Measurements from ENCODE around the gene BIRC2.

Gene BIRC2

DNA sequence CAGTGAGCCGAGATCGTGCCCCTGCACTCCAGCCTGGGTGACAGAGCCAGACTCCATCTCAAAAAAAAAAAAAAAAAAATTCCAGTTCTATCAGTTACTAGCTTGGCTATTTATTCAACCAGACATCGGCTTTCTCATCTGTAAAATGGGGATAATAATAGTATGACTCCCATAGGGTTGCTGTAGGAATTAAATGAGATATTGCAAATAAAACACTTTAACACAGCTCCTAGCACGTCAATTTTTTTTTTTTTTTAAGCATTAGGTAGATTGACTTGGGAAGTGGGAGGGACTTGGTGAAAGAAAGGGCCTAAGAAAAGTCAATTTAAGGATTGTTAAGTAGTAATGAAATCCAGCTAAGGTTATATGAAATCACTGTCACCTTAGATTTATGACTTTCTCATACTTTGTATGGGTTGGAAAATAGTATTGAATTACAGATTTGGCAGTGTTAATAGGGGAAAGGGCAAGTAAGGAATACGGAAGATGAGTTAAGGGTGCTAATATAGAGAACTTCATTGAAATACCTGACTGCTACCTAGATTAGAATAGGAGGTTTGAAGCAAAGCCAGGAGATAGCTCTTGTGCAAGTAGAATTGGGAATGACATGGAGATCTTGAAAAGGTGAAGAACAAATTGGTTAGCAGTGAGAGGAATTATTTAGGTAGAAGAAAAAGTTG is 28.8 kb downstream of the BIRC2 start:
- no peak for DNase-seq

DNA sequence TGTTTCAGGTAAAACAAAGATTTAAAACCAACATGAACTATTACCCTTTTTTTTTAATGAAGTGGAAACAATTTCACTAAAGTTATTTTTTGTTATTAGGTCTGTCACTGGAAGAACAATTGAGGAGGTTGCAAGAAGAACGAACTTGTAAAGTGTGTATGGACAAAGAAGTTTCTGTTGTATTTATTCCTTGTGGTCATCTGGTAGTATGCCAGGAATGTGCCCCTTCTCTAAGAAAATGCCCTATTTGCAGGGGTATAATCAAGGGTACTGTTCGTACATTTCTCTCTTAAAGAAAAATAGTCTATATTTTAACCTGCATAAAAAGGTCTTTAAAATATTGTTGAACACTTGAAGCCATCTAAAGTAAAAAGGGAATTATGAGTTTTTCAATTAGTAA is 30.9 kb downstream of the BIRC2 start:
- DNase-seq = no peak

GRCh38 chr11:102378818-102379217 is 31.8 kb downstream of the BIRC2 start:
- DNase-seq = no peak

- no peak for DNase-seq
Measured at GRCh38 chr11:102382384-102382783, 35.4 kb downstream of the BIRC2 start.

- no peak for DNase-seq
Measured at GRCh38 chr11:102383839-102384238, 36.8 kb downstream of the BIRC2 start.

DNA sequence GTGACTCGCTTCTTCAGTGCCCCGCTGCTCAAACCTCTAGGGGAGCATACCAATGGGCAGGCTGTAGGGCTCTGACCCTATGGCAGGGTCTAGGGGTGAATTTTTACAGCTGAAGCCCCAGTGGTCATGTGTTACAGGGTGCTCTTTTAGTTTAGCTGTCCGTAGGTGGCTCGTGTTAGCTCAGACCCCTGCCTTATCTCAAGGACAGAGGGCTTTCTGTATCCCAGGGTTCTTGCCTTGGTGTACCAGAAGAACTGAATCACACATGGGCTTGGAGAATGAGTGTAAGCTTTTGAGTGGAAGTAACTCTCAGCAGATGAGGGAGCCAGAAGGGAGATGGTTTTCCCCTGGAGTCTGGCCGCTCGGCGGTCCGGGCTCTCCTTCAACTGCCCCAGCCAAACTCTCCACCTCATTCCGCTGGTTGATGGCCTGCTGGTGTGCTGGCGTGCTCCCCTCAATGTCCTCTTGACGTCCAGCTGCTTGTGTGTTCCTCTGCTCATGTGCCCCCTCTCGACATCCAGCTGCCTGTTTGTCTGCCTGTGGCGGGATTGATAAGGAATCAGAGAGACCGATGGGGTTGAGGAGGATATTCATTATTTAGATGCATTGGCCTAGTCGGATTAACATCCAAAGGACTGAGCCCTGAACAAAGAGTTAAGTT is 37.5 kb downstream of the BIRC2 start:
- DNase-seq = no peak

- no peak for DNase-seq
Measured at GRCh38 chr11:102385085-102386007, 38.3 kb downstream of the BIRC2 start.

GRCh38 chr11:102386136-102386734 is 39.2 kb downstream of the BIRC2 start:
- DNase-seq = no peak

- no peak for DNase-seq
Measured at GRCh38 chr11:102387043-102387781, 40.2 kb downstream of the BIRC2 start.

- no peak for DNase-seq
Measured at GRCh38 chr11:102389253-102389652, 42.2 kb downstream of the BIRC2 start.

- DNase-seq = peak; percentile 39
Measured at GRCh38 chr11:102390667-102391465, 43.9 kb downstream of the BIRC2 start.

DNA sequence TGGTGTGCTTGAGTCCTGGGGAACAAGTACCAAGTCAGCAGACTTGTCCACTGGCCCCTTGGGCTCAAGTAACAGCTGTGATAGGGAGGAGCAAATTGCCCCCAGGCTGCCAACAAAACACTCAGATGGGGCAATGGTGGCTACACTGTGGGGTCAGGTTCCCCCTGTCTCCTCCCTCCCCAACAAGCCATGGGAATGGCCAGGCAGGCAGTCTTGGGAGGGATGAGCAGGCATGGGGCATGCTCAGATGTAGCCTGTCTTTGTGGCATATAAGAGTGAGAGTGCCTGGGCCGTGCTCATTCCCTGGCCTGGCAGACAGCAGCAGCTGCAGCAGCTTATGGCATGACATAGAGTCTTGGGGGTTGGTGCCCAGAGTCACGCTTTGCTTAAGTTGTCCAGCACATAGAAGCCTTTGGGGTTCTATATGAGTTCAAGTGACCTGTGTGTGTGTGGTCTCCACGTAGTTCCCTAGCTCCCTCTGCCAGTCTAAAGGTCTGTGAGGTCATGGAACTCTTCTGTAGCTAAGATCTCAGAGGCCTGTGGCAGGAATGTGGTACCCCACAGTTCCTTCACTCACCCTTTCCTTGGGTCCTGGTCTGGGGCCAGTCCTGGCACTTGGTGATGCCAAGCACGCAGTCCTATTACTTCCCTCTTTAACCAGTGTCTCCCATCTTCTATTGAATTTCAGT is 44.7 kb downstream of the BIRC2 start:
- no peak for DNase-seq

GRCh38 chr11:102393272-102393730 is 46.3 kb downstream of the BIRC2 start:
- DNase-seq = no peak

GRCh38 chr11:102395720-102396393 is 48.8 kb downstream of the BIRC2 start:
- DNase-seq = no peak

DNA sequence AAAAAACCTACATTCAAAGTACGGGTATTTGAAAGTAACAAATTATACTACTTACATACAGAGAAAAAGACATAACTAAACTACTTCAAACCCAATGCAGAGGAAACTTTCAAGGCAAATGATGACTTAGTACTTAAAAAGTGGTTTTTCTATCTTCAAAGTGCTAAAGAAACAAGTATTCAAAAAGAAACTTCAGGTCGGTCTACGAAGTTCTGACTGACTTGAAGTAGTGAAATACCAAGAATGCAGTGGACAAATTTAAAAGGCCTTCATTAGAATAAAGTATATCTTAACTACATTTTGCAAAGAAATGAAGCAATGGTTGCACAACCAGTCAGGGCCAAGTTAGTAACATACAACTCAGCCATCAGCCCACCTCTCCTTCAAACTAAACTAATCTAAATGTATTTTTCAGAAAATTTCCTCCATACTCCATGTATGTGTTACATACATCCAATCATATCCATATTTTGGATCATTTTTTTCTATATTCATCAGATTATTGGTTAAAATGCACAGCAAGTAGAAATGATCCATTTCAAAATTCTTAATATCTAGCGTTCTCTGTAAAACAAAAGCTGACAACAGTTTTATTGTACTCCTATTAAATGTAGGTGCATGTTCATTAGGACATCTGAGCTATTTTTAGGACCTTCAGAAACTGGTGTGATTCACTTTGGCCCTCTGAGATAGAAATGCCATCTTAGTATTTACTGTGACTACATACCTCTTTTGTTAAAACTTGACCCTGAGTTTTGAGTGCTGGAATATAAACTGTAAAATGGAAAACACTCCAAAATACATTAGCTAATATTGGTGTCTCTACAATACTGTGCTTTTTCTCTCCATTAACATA is 49.9 kb downstream of the BIRC2 start:
- no peak for DNase-seq

DNA sequence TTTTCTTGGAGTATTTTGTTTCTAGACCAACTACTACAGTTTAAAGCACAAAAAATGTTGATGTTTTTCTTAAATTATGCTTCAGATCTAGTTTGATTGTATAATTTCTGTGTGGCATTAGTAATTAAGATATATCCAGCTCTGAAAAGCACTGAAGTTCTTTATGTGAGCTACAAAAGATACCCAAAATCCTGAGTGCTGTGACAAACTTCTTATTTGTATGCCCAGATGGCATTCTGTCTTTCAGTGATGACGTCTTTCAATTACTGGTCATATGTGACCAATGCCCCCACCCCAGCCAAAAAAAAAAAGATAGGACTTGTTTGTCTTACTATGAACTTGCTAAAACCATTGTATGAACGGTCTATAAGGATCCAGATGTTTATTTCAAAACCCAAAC is 51.3 kb downstream of the BIRC2 start:
- no peak for DNase-seq

GRCh38 chr11:102399189-102399588 is 52.2 kb downstream of the BIRC2 start:
- DNase-seq = no peak

- no peak for DNase-seq
Measured at GRCh38 chr11:102400603-102401002, 53.6 kb downstream of the BIRC2 start.

DNA sequence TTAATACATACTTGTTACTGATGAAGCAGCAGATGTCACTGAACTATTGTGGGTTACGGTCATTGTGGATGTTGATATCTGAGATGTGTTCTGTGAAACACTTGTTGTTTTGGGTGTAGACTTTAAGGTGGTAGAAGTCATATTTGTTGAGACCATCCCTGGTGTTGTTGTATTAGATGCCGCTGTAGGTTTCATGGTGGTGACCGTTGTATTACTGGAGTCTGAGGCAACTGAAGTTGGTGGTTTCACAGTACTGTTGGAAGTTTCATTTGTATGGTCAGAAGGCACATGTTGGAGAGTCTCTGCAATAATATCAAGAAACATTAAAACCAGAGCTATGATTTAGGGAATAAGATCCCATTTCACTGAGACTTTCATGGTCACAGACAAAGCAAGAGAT is 54.9 kb downstream of the BIRC2 start:
- DNase-seq = no peak
